ENCODE results near the gene CENPP. TPM values are rescaled to one million over a fixed set of nuclear protein-coding genes. Genes with fewer than 3 reads are reported as not detected.

CENPP gene
- total RNA-seq, 5 donors from 2014 or later (not counting 1 experiment from before 2014, with no cell fraction given) = 1.9 to 5.0 (median 4.3) TPM

GRCh38 chr9:92613268-92614122, 287.7 kb downstream of the CENPP start:
- Histone ChIP-seq H3K4me1 (ENCODE audit: control insufficient read depth in 1 of 2, extremely low read depth in 1 of 2, insufficient read depth in 2 of 2, low read length in 2 of 2) (no peaks in the 10 kb centered on the region), H3K4me3 (ENCODE audit: control insufficient read depth in 1 of 2, extremely low read depth in 1 of 2, low read length in 1 of 2) (no peak overlapping the region), H3K9me3 (no peaks in the 10 kb centered on the region), H3K36me3 (ENCODE audit: control insufficient read depth in 2 of 2, extremely low read depth in 1 of 2, insufficient read depth in 1 of 2, low read length in 1 of 2) (peaks cover 16 to 60% of the 10 kb centered on the region in 2 donors), H3K27ac (ENCODE audit: low read length) (no peak overlapping the region), H3K27me3 (replicated peaks in 1 of 2; ENCODE audit: control insufficient read depth in 2 of 2, extremely low read depth in 1 of 2, insufficient read depth in 2 of 2, low read length in 1 of 2) (no peaks in the 10 kb centered on the region)
- ATAC-seq (replicated peaks in 1 of 4) (no peak), DNase-seq (no peak)
- ChIA-PET POLR2A (no interaction called here), CTCF (no interaction called here)
- 98% methylated on average over 20 of the region's 23 CpGs for WGBS (ENCODE audit: insufficient coverage)
- peaks cover 52% of the 10 kb centered on the region for H3K36me3 Mint-ChIP-seq
- no peaks in the 10 kb centered on the region for H3K4me1 Mint-ChIP-seq
- H3K27ac Mint-ChIP-seq = no peak overlapping the region
- no peaks in the 10 kb centered on the region for H3K27me3 Mint-ChIP-seq
- no peaks in the 10 kb centered on the region for H3K9me3 Mint-ChIP-seq
- no peak overlapping the region for H3K4me3 Mint-ChIP-seq

DNA sequence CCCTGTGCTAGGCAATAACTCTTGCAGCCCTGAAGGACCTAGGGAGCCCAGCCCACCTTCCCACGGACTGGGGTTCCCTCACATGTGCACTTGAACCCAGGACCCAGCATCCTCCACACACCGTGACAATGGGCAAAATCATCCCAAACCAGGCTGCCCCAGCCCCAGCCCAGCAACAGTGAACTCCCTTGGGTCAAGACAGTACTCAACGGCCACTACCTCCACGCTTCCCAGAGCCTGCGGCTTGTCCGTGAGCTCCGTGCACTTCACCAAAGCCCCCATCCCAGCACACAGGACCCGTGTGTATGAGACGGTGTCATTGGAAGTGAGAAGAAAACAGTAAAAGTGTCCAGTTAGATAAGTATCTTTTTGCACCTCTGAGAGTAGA, 288.4 kb downstream of the CENPP start:
- ATAC-seq (replicated peaks in 1 of 4) (no peak), DNase-seq (no peak)
- WGBS (ENCODE audit: insufficient coverage) = 96% methylated on average over 3 of the region's 9 CpGs
- Histone ChIP-seq H3K27me3 (replicated peaks in 1 of 2; ENCODE audit: control insufficient read depth in 2 of 2, extremely low read depth in 1 of 2, insufficient read depth in 2 of 2, low read length in 1 of 2) (no peaks in the 10 kb centered on the region), H3K36me3 (ENCODE audit: control insufficient read depth in 2 of 2, extremely low read depth in 1 of 2, insufficient read depth in 1 of 2, low read length in 1 of 2) (peaks cover 20 to 66% of the 10 kb centered on the region in 2 donors), H3K27ac (ENCODE audit: low read length) (no peak overlapping the region), H3K4me1 (ENCODE audit: control insufficient read depth in 1 of 2, extremely low read depth in 1 of 2, insufficient read depth in 2 of 2, low read length in 2 of 2) (no peaks in the 10 kb centered on the region), H3K4me3 (ENCODE audit: control insufficient read depth in 1 of 2, extremely low read depth in 1 of 2, low read length in 1 of 2) (no peak overlapping the region), H3K9me3 (no peaks in the 10 kb centered on the region)
- Mint-ChIP-seq H3K9me3 (no peaks in the 10 kb centered on the region), H3K4me3 (no peak overlapping the region), H3K36me3 (peaks cover 58% of the 10 kb centered on the region), H3K4me1 (no peaks in the 10 kb centered on the region), H3K27ac (no peak overlapping the region), H3K27me3 (no peaks in the 10 kb centered on the region)
- ChIA-PET CTCF (no interaction called here), POLR2A (no interaction called here)

- Histone ChIP-seq H3K27me3 (replicated peaks in 1 of 2; ENCODE audit: control insufficient read depth in 2 of 2, extremely low read depth in 1 of 2, insufficient read depth in 2 of 2, low read length in 1 of 2) (no peaks in the 10 kb centered on the region), H3K36me3 (ENCODE audit: control insufficient read depth in 2 of 2, extremely low read depth in 1 of 2, insufficient read depth in 1 of 2, low read length in 1 of 2) (peaks cover 24 to 74% of the 10 kb centered on the region in 2 donors), H3K4me1 (ENCODE audit: control insufficient read depth in 1 of 2, extremely low read depth in 1 of 2, insufficient read depth in 2 of 2, low read length in 2 of 2) (no peaks in the 10 kb centered on the region), H3K27ac (ENCODE audit: low read length) (no peak overlapping the region), H3K9me3 (no peaks in the 10 kb centered on the region), H3K4me3 (ENCODE audit: control insufficient read depth in 1 of 2, extremely low read depth in 1 of 2, low read length in 1 of 2) (no peak overlapping the region)
- H3K4me3 Mint-ChIP-seq = no peak overlapping the region
- peaks cover 64% of the 10 kb centered on the region for H3K36me3 Mint-ChIP-seq
- no peak overlapping the region for H3K27ac Mint-ChIP-seq
- WGBS (ENCODE audit: insufficient coverage) = 95% methylated on average over 11 of the region's 17 CpGs
- POLR2A ChIA-PET = no interaction called here
- no peaks in the 10 kb centered on the region for H3K9me3 Mint-ChIP-seq
- ATAC-seq (replicated peaks in 1 of 4) = no peak
- DNase-seq = no peak
- H3K4me1 Mint-ChIP-seq = no peaks in the 10 kb centered on the region
- no peaks in the 10 kb centered on the region for H3K27me3 Mint-ChIP-seq
- CTCF ChIA-PET = no interaction called here
Measured at GRCh38 chr9:92614763-92615461, 289.2 kb downstream of the CENPP start.

- H3K4me3 Mint-ChIP-seq = no peak overlapping the region
- ChIA-PET CTCF (no interaction called here), POLR2A (no interaction called here)
- no peak overlapping the region for H3K27ac Mint-ChIP-seq
- Histone ChIP-seq H3K4me1 (ENCODE audit: control insufficient read depth in 1 of 2, extremely low read depth in 1 of 2, insufficient read depth in 2 of 2, low read length in 2 of 2) (no peaks in the 10 kb centered on the region), H3K9me3 (no peaks in the 10 kb centered on the region), H3K36me3 (ENCODE audit: control insufficient read depth in 2 of 2, extremely low read depth in 1 of 2, insufficient read depth in 1 of 2, low read length in 1 of 2) (peaks cover 24 to 83% of the 10 kb centered on the region in 2 donors), H3K27ac (ENCODE audit: low read length) (no peak overlapping the region), H3K4me3 (ENCODE audit: control insufficient read depth in 1 of 2, extremely low read depth in 1 of 2, low read length in 1 of 2) (no peak overlapping the region), H3K27me3 (replicated peaks in 1 of 2; ENCODE audit: control insufficient read depth in 2 of 2, extremely low read depth in 1 of 2, insufficient read depth in 2 of 2, low read length in 1 of 2) (no peaks in the 10 kb centered on the region)
- WGBS (ENCODE audit: insufficient coverage) = 100% methylated on average over 8 of the region's 13 CpGs
- ATAC-seq (replicated peaks in 1 of 4) = no peak
- no peaks in the 10 kb centered on the region for H3K27me3 Mint-ChIP-seq
- H3K9me3 Mint-ChIP-seq = no peaks in the 10 kb centered on the region
- DNase-seq = no peak
- peaks cover 71% of the 10 kb centered on the region for H3K36me3 Mint-ChIP-seq
- H3K4me1 Mint-ChIP-seq = no peaks in the 10 kb centered on the region
Measured at GRCh38 chr9:92615790-92616189, 290.0 kb downstream of the CENPP start.

DNA sequence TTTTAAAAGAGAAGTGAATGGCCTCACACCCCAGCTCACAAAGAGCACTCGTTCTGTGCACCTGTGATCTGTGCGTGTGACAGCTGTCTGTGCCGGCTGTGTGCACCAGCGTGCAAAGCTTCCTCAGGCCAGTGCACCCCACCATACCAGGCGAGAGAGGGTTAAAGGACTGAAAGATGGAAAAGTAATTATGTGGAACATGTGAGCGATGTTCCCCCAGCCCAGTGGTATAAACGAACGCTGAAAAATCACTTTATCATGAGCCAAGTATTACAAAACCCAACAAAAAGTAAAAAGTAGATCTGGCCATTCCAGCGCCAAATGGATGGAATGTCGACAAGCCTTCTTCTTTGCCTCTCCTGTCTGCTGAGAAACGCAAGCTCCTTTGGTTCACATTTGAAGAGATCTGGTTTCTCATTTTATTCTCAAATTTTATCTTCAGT, 290.5 kb downstream of the CENPP start:
- no peak overlapping the region for H3K4me3 ChIP-seq (ENCODE audit: control insufficient read depth in 1 of 2, extremely low read depth in 1 of 2, low read length in 1 of 2)
- no CpG with 5 or more reads among the region's 11 CpGs for WGBS (ENCODE audit: insufficient coverage)
- ChIA-PET CTCF (no interaction called here), POLR2A (no interaction called here)
- no peaks in the 10 kb centered on the region for H3K4me1 Mint-ChIP-seq
- DNase-seq (no peak), ATAC-seq (replicated peaks in 1 of 4) (no peak)
- peaks cover 24 to 84% of the 10 kb centered on the region in 2 donors for H3K36me3 ChIP-seq (ENCODE audit: control insufficient read depth in 2 of 2, extremely low read depth in 1 of 2, insufficient read depth in 1 of 2, low read length in 1 of 2)
- peaks cover 71% of the 10 kb centered on the region for H3K36me3 Mint-ChIP-seq
- H3K27me3 Mint-ChIP-seq = no peaks in the 10 kb centered on the region
- H3K27ac Mint-ChIP-seq = no peak overlapping the region
- H3K9me3 ChIP-seq = no peaks in the 10 kb centered on the region
- H3K4me1 ChIP-seq (ENCODE audit: control insufficient read depth in 1 of 2, extremely low read depth in 1 of 2, insufficient read depth in 2 of 2, low read length in 2 of 2) = no peaks in the 10 kb centered on the region
- H3K9me3 Mint-ChIP-seq = no peaks in the 10 kb centered on the region
- no peaks in the 10 kb centered on the region for H3K27me3 ChIP-seq (replicated peaks in 1 of 2; ENCODE audit: control insufficient read depth in 2 of 2, extremely low read depth in 1 of 2, insufficient read depth in 2 of 2, low read length in 1 of 2)
- no peak overlapping the region for H3K4me3 Mint-ChIP-seq
- no peak overlapping the region for H3K27ac ChIP-seq (ENCODE audit: low read length)

- Mint-ChIP-seq H3K4me3 (no peak overlapping the region), H3K36me3 (peaks cover 68% of the 10 kb centered on the region), H3K4me1 (no peaks in the 10 kb centered on the region), H3K27me3 (no peaks in the 10 kb centered on the region), H3K9me3 (no peaks in the 10 kb centered on the region), H3K27ac (no peak overlapping the region)
- ChIA-PET CTCF (interaction anchor here in 1 of 2 donors (0.5 kb wide), 1 partner anchor 421 kb away, joined by 3 read pairs; no protein-coding TSS in a partner anchor), POLR2A (no interaction called here)
- Histone ChIP-seq H3K4me1 (ENCODE audit: control insufficient read depth in 1 of 2, extremely low read depth in 1 of 2, insufficient read depth in 2 of 2, low read length in 2 of 2) (no peaks in the 10 kb centered on the region), H3K27me3 (replicated peaks in 1 of 2; ENCODE audit: control insufficient read depth in 2 of 2, extremely low read depth in 1 of 2, insufficient read depth in 2 of 2, low read length in 1 of 2) (no peaks in the 10 kb centered on the region), H3K9me3 (no peaks in the 10 kb centered on the region), H3K4me3 (ENCODE audit: control insufficient read depth in 1 of 2, extremely low read depth in 1 of 2, low read length in 1 of 2) (no peak overlapping the region), H3K27ac (ENCODE audit: low read length) (no peak overlapping the region), H3K36me3 (ENCODE audit: control insufficient read depth in 2 of 2, extremely low read depth in 1 of 2, insufficient read depth in 1 of 2, low read length in 1 of 2) (peaks cover 24 to 82% of the 10 kb centered on the region in 2 donors)
- ATAC-seq (replicated peaks in 1 of 4) (no peak), DNase-seq (no peak)
- 100% methylated on average over 5 of the region's 11 CpGs for WGBS (ENCODE audit: insufficient coverage)
Measured at GRCh38 chr9:92616655-92617111, 290.9 kb downstream of the CENPP start.
